Esophagus muscularis mucosa (tissue), 3 donors: ENCODE results near the gene TACC2.

Experiments
- CTCF ChIP-seq, 3 experiments: fragments of 200-600 bp in 2 of 3; fragments of 450-650 bp in 1 of 3; sonication (generic) in 2 of 3; IDR thresholded peaks; one replicate each; pipeline ENCODE4 v1.5.1; 2017 to 2019; ENCODE audit warnings: antibody characterized with exemption in 3 of 3, mild to moderate bottlenecking in 2 of 3, moderate library complexity in 1 of 3
- POLR2A ChIP-seq: fragments of 450-650 bp; IDR thresholded peaks from one replicate; pipeline ENCODE4 v1.6.1; 2017; ENCODE audit warnings: antibody characterized with exemption, moderate library complexity, mild to moderate bottlenecking, low read depth
- POLR2AphosphoS5 ChIP-seq, 2 donors: sonication (generic); formaldehyde crosslinking; IDR thresholded peaks; one replicate each; pipeline ENCODE4 v1.6.1; 2017; ENCODE audit warnings: antibody characterized with exemption in 2 of 2

DNA sequence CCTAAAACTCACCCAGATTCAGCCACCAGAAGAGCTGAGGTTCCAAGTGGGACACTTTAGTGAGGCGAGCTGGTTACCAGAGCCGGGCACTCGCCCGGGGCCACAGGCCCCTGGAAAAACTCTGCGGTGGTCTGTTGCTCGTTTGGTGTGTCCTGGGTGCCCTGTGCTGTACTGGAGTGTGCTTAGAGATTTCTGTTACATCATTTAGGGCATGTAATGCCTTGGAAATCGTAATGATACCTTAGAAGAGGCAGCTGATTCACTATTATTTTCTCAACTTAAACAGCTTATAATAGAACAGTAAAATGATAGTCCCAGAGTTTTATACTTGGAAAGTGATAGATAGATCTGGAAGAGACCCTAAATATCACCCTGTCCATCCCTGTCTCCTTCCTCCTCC lies 233.7 kb downstream of the TACC2 start:
- TF ChIP-seq CTCF (IDR thresholded peaks at IDR 0.05) (no peak), POLR2AphosphoS5 (IDR thresholded peaks at IDR 0.05) (no peak), POLR2A (no peak)
